Esophagus squamous epithelium (tissue), 4 donors: ENCODE measurements around the gene GLRX5.

Experiments
- POLR2A ChIP-seq, 4 donors: fragments of 450-650 bp; IDR thresholded peaks; one replicate each; pipeline ENCODE4 v1.6.1; 2017; ENCODE audit warnings: antibody characterized with exemption in 4 of 4, mild to moderate bottlenecking in 4 of 4, moderate library complexity in 3 of 4
- TF ChIP-seq, protein P1 (sequence below), 6 experiments: fragments of 450-650 bp in 4 of 6; fragments of 200-600 bp in 2 of 6; sonication (generic) in 2 of 6; IDR thresholded peaks; one replicate each; pipeline ENCODE4 v1.5.1; 2016 to 2019; ENCODE audit warnings: antibody characterized with exemption in 6 of 6, mild to moderate bottlenecking in 4 of 6, moderate library complexity in 4 of 6

GRCh38 chr14:95575840-95576473 is 41.1 kb downstream of the GLRX5 start:
- TF ChIP-seq, protein P1, sequence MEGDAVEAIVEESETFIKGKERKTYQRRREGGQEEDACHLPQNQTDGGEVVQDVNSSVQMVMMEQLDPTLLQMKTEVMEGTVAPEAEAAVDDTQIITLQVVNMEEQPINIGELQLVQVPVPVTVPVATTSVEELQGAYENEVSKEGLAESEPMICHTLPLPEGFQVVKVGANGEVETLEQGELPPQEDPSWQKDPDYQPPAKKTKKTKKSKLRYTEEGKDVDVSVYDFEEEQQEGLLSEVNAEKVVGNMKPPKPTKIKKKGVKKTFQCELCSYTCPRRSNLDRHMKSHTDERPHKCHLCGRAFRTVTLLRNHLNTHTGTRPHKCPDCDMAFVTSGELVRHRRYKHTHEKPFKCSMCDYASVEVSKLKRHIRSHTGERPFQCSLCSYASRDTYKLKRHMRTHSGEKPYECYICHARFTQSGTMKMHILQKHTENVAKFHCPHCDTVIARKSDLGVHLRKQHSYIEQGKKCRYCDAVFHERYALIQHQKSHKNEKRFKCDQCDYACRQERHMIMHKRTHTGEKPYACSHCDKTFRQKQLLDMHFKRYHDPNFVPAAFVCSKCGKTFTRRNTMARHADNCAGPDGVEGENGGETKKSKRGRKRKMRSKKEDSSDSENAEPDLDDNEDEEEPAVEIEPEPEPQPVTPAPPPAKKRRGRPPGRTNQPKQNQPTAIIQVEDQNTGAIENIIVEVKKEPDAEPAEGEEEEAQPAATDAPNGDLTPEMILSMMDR (IDR thresholded peaks at IDR 0.05): no peak
- TF ChIP-seq POLR2A (IDR thresholded peaks at IDR 0.05): no peak
